PFSK-1 (cell line): Measurements from ENCODE around the gene HERC6.

ENCODE experiments used
- FOXP2 ChIP-seq: optimal IDR thresholded peaks from 2 replicates; pipeline ENCODE3; 2011; ENCODE audit warnings: borderline replicate concordance, control low read depth, inconsistent platforms; ENCODE audit not compliant: insufficient read depth; ENCODE audit errors: extremely low read length, extremely low read depth
- POLR2AphosphoS5 ChIP-seq: IDR thresholded peaks from 2 replicates; pipeline ENCODE4 v1.6.1; 2012; ENCODE audit warnings: low read depth, mild to moderate bottlenecking, control low read depth, low read length, moderate library complexity
- SIN3A ChIP-seq: IDR thresholded peaks from 2 replicates; pipeline ENCODE4 v1.6.1; 2012; ENCODE audit warnings: mild to moderate bottlenecking, low read length, moderate library complexity, borderline replicate concordance; ENCODE audit not compliant: insufficient read depth
- TAF1 ChIP-seq: IDR thresholded peaks from 2 replicates; pipeline ENCODE4 v1.6.1; 2012; ENCODE audit warnings: low read length, control low read depth, borderline replicate concordance; ENCODE audit not compliant: insufficient read depth
- TF ChIP-seq, protein P1 (sequence below), 2 experiments: IDR thresholded peaks; 2 replicates each; pipeline versions ENCODE4 v1.6.1 to v1.8.0; 2011 to 2012; ENCODE audit warnings: low read depth in 2 of 2, low read length in 2 of 2, control low read depth in 1 of 2, inconsistent platforms in 1 of 2, mild to moderate bottlenecking in 1 of 2, moderate library complexity in 1 of 2; ENCODE audit not compliant: insufficient read depth in 1 of 2

HERC6 gene

GRCh38 chr4:88467392-88467791, 88.7 kb downstream of the HERC6 start:
- TF ChIP-seq TAF1 (no peak), SIN3A (no peak), FOXP2 (no peak), POLR2AphosphoS5 (no peak)
- TF ChIP-seq, protein P1, sequence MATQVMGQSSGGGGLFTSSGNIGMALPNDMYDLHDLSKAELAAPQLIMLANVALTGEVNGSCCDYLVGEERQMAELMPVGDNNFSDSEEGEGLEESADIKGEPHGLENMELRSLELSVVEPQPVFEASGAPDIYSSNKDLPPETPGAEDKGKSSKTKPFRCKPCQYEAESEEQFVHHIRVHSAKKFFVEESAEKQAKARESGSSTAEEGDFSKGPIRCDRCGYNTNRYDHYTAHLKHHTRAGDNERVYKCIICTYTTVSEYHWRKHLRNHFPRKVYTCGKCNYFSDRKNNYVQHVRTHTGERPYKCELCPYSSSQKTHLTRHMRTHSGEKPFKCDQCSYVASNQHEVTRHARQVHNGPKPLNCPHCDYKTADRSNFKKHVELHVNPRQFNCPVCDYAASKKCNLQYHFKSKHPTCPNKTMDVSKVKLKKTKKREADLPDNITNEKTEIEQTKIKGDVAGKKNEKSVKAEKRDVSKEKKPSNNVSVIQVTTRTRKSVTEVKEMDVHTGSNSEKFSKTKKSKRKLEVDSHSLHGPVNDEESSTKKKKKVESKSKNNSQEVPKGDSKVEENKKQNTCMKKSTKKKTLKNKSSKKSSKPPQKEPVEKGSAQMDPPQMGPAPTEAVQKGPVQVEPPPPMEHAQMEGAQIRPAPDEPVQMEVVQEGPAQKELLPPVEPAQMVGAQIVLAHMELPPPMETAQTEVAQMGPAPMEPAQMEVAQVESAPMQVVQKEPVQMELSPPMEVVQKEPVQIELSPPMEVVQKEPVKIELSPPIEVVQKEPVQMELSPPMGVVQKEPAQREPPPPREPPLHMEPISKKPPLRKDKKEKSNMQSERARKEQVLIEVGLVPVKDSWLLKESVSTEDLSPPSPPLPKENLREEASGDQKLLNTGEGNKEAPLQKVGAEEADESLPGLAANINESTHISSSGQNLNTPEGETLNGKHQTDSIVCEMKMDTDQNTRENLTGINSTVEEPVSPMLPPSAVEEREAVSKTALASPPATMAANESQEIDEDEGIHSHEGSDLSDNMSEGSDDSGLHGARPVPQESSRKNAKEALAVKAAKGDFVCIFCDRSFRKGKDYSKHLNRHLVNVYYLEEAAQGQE (IDR thresholded peaks at IDR 0.05; ENCODE audit: insufficient read depth in 1 of 2, low read depth in 2 of 2, low read length in 2 of 2) = no peak

DNA sequence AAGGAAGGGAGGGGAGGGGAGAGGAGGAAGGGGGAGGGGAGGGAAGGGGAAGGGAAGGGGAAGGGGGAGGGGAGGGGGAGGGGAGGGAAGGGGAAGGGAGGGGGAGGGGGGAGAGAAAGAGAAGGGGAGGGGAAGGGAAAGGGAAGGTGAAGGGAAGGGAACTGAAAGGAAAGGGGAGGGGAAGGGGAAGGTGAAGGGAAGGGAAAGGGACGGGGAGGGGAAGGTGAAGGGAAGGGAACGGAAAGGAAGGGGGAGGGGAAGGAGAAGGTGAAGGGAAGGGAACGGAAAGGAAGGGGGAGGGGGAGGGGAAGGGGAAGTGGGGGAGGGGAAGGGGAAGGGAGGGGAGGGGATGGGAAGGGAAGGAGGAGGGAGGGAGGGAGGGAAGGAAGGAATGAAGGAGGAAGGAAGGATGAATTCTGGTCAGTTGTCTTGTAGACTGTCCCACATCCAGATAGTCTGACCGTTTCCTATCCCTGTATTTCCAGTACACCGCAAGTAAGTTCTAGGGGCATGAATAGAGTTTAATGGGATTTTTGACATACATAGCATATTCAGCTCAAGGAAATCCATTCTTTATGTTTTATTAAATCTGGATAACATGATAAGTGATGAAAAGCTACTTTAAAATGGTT, 98.7 kb downstream of the HERC6 start:
- no peak for TF ChIP-seq POLR2AphosphoS5

DNA sequence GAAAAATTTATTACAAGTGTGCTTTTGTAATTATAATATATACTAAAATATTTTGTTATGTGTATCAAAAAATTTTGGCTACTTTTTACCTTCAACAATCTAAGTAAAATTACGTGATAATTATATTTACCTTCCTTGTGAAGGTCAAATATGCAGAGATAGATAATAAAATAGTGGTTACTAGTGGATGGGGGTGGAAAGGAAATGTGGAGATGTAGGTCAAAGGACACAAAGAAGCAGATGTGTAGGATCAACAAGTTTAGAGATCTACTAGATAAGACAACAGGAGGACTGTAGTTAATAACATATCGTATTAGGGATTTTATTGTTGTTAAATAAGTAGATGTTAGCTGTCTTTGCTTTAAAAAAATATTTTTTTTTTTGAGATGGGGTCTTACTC, 99.6 kb downstream of the HERC6 start:
- no peak for TF ChIP-seq TAF1

DNA sequence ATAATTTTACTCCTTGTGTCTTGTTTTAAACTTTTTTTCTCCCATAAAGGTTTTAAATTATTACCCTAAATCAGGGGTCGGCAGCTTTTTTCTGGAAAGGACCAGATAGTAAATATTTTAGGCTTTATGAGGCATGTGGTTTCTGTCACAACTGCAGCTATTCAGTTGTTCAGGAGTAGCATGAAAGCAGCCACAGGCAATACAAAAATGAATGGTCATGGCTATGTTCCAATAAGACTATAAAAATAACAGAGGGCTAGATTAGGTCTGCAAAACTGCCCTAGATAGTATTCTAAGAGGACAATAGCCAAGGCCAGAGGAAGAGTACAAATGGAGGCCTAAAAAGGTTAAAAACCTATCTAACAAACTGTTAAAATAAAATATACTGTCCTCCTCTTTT, 102.9 kb downstream of the HERC6 start:
- TF ChIP-seq FOXP2 = no peak
- TF ChIP-seq POLR2AphosphoS5 = no peak
- TF ChIP-seq SIN3A = no peak
- TF ChIP-seq TAF1 = no peak
- TF ChIP-seq, protein P1 (IDR thresholded peaks at IDR 0.05; ENCODE audit: insufficient read depth in 1 of 2, low read depth in 2 of 2, low read length in 2 of 2) = no peak

- TF ChIP-seq POLR2AphosphoS5 (no peak), FOXP2 (no peak), SIN3A (no peak), TAF1 (no peak)
- TF ChIP-seq, protein P1 (IDR thresholded peaks at IDR 0.05; ENCODE audit: insufficient read depth in 1 of 2, low read depth in 2 of 2, low read length in 2 of 2) = no peak
Observed at GRCh38 chr4:88489100-88489761, 110.6 kb downstream of the HERC6 start.
